Panc1 (cell line): ENCODE results near the gene ZSCAN18. TPM values are rescaled to one million over a fixed set of nuclear protein-coding genes. Genes with fewer than 3 reads are reported as not detected.

Experiments
- ATAC-seq: fragments of 200-7000 bp; cut with Tn5 transposase; 2 replicates; pipeline ENCODE4 v1.9.1; 2020; ENCODE audit warnings: mild to moderate bottlenecking, moderate library complexity
- BruUV-seq: library from RNA; stranded (reverse); fragments of 400-500 nt; replicated peaks from 2 replicates; lab custom pipeline; 2021; lab: Mats Ljungman, UMichigan
- CTCF ChIA-PET: fragments of 300-600 bp; sonication (Branson Sonifier 250); formaldehyde crosslinking; loops from one replicate; lab custom pipeline; 2022; ENCODE audit warnings: antibody characterized with exemption; lab: Charles Lee
- POLR2A ChIA-PET: fragments of 300-600 bp; sonication (Branson Sonifier 250); formaldehyde crosslinking; loops from one replicate; lab custom pipeline; 2022; ENCODE audit warnings: antibody characterized with exemption; lab: Charles Lee
- DNase-seq: peaks from one replicate; pipeline ENCODE4 v3.0.0-alpha.2; 2010; ENCODE audit warnings: low read depth, low spot score
- H3K27ac ChIP-seq: 2 replicates; pipeline ENCODE4 v1.5.1; 2011; ENCODE audit warnings: mild to moderate bottlenecking, low read length, inconsistent platforms
- H3K27me3 ChIP-seq: fragments of 200-500 bp; sonication (Bioruptor generic); 2 replicates; pipeline ENCODE4 v1.6.0; 2014; ENCODE audit warnings: low read length, inconsistent platforms; ENCODE audit not compliant: control insufficient read depth, insufficient read depth
- H3K36me3 ChIP-seq: fragments of 200-500 bp; sonication (Bioruptor generic); 2 replicates; pipeline ENCODE4 v1.5.1; 2014; ENCODE audit warnings: inconsistent platforms, mild to moderate bottlenecking, low read length, moderate library complexity; ENCODE audit not compliant: control insufficient read depth, insufficient read depth
- H3K4me1 ChIP-seq: 2 replicates; pipeline ENCODE4 v1.5.1; 2011; ENCODE audit warnings: inconsistent platforms, mild to moderate bottlenecking, low read length, moderate library complexity; ENCODE audit not compliant: control insufficient read depth, insufficient read depth
- H3K4me3 ChIP-seq, 2 experiments: 2 replicates each; pipeline ENCODE4 v1.5.1; 2011 to 2012; ENCODE audit warnings: low read depth in 2 of 2, low read length in 2 of 2, mild to moderate bottlenecking in 2 of 2, inconsistent platforms in 1 of 2, moderate library complexity in 1 of 2
- H3K9me3 ChIP-seq: fragments of 200-500 bp; sonication (Bioruptor generic); 2 replicates; pipeline ENCODE4 v1.5.1; 2014; ENCODE audit warnings: low read depth, mild to moderate bottlenecking, inconsistent platforms, low read length, moderate library complexity; ENCODE audit not compliant: control insufficient read depth, insufficient read depth
- CTCF ChIP-seq: fragments of 450-650 bp; IDR thresholded peaks from 2 replicates; pipeline ENCODE4 v1.5.1; 2017; ENCODE audit warnings: mild to moderate bottlenecking
- POLR2AphosphoS5 ChIP-seq: IDR thresholded peaks from 2 replicates; pipeline ENCODE4 v1.6.1; 2012; ENCODE audit warnings: mild to moderate bottlenecking, low read depth, low read length, moderate library complexity
- REST ChIP-seq, 2 experiments: IDR thresholded peaks; 2 replicates each; pipeline ENCODE4 v1.6.1; 2011 to 2012; ENCODE audit warnings: low read depth in 2 of 2, control low read depth in 1 of 2, low read length in 1 of 2, mild to moderate bottlenecking in 1 of 2, moderate library complexity in 1 of 2; ENCODE audit not compliant: insufficient read depth in 1 of 2
- SIN3A ChIP-seq: IDR thresholded peaks from 2 replicates; pipeline ENCODE4 v1.6.1; 2012; ENCODE audit warnings: low read depth, mild to moderate bottlenecking, low read length, moderate library complexity, borderline replicate concordance; ENCODE audit not compliant: insufficient read depth
- TCF7L2 ChIP-seq: IDR thresholded peaks from 2 replicates; pipeline ENCODE4 v1.6.1; 2011; ENCODE audit warnings: mild to moderate bottlenecking, low read depth, low read length, inconsistent platforms
- in situ Hi-C: cut with HindIII; loops from 2 replicates; pipeline ENCODE4 v1.10.0; 2016; ENCODE audit warnings: low sequenced_read_pairs, low pct_unique_long_range_greater_than_20kb
- intact Hi-C: fragments of 100-400 bp; cut with micrococcal nuclease; formaldehyde crosslinking; loops from one replicate; pipeline ENCODE4 v1.10.0; 2022; ENCODE audit not compliant: unreplicated experiment
- total RNA-seq: library from RNA; stranded (reverse); gene quantifications from one replicate; pipeline ENCODE4 v1.2.1, GENCODE V29; 2021; ENCODE audit not compliant: unreplicated experiment

The ZSCAN18 gene
- total RNA-seq, 1 experiment from 2014 or later = not detected

GRCh38 chr19:58046856-58047255 is 51.2 kb downstream of the ZSCAN18 start:
- Histone ChIP-seq H3K4me3 (no peak overlapping the region), H3K4me1 (no peaks in the 10 kb centered on the region), H3K27me3 (no peaks in the 10 kb centered on the region), H3K27ac (no peak overlapping the region), H3K9me3 (peaks cover 6% of the 10 kb centered on the region; the same call in 1 of the 2 replicates), H3K36me3 (no peaks in the 10 kb centered on the region)
- TF ChIP-seq CTCF = no peak
- TF ChIP-seq REST (IDR thresholded peaks at IDR 0.05; ENCODE audit: insufficient read depth in 1 of 2, low read depth in 2 of 2, low read length in 1 of 2) = no peak
- no TSS peak for BruUV-seq
- ChIA-PET CTCF (no interaction called here), POLR2A (no interaction called here)
- in situ Hi-C loops (no loop called here), intact Hi-C loops (no loop called here)
- no peak for DNase-seq
- ATAC-seq = no peak

- CTCF ChIA-PET = interaction anchor here (0.6 kb wide), 1 partner anchor 143 kb away, joined by 4 read pairs; no protein-coding TSS in a partner anchor
Observed at GRCh38 chr19:58045411-58046050, 52.5 kb downstream of the ZSCAN18 start.

GRCh38 chr19:58044886-58045285 is 53.1 kb downstream of the ZSCAN18 start:
- CTCF ChIA-PET = no interaction called here
- H3K27me3 ChIP-seq = no peaks in the 10 kb centered on the region
- POLR2A ChIA-PET = no interaction called here
- DNase-seq (no peak), ATAC-seq (no peak)
- in situ Hi-C loops = no loop called here
- TF ChIP-seq POLR2AphosphoS5 = no peak
- TF ChIP-seq SIN3A = no peak
- TF ChIP-seq REST (IDR thresholded peaks at IDR 0.05; ENCODE audit: insufficient read depth in 1 of 2, low read depth in 2 of 2, low read length in 1 of 2) = no peak
- TF ChIP-seq CTCF = no peak
- TF ChIP-seq TCF7L2 = no peak
- intact Hi-C loops = no loop called here
- H3K4me3 ChIP-seq = no peak overlapping the region
- BruUV-seq = no TSS peak
- no peaks in the 10 kb centered on the region for H3K36me3 ChIP-seq
- no peak overlapping the region for H3K27ac ChIP-seq
- peaks cover 6% of the 10 kb centered on the region; the same call in 1 of the 2 replicates for H3K9me3 ChIP-seq
- H3K4me1 ChIP-seq = no peaks in the 10 kb centered on the region

More at GRCh38 chr19:58045411-58046050, 52.5 kb downstream of the ZSCAN18 start:
- Histone ChIP-seq H3K36me3 (no peaks in the 10 kb centered on the region), H3K9me3 (peaks cover 6% of the 10 kb centered on the region; the same call in 1 of the 2 replicates), H3K27me3 (no peaks in the 10 kb centered on the region), H3K4me1 (no peaks in the 10 kb centered on the region), H3K27ac (no peak overlapping the region), H3K4me3 (no peak overlapping the region)
- POLR2A ChIA-PET = no interaction called here
- TF ChIP-seq TCF7L2 = no peak
- ATAC-seq (no peak), DNase-seq (no peak)
- intact Hi-C loops (no loop called here), in situ Hi-C loops (no loop called here)
- no TSS peak for BruUV-seq
